GM06990 (cell line): ENCODE measurements around the gene TPST2.

Experiments used
- DNase-seq: peaks from one replicate; pipeline ENCODE4 v3.0.0-alpha.2; 2011; ENCODE audit not compliant: insufficient read length; ENCODE audit errors: extremely low read depth
- H3K27me3 ChIP-seq: replicated peaks from 2 replicates; pipeline ENCODE4 v1.6.0; 2011; ENCODE audit warnings: low read length; ENCODE audit not compliant: control insufficient read depth, insufficient read depth
- H3K36me3 ChIP-seq: 2 replicates; pipeline ENCODE4 v1.5.1; 2011; ENCODE audit warnings: low read length; ENCODE audit not compliant: control insufficient read depth, insufficient read depth
- H3K4me3 ChIP-seq: replicated peaks from 2 replicates; pipeline ENCODE4 v1.5.1; 2011; ENCODE audit warnings: low read depth, mild to moderate bottlenecking, control low read depth, low read length
- TF ChIP-seq, protein P1 (sequence below): IDR thresholded peaks from 2 replicates; pipeline ENCODE4 v1.5.1; 2011; ENCODE audit warnings: low read length, control low read depth, mild to moderate bottlenecking, inconsistent platforms; ENCODE audit not compliant: insufficient read depth, poor library complexity, severe bottlenecking

Gene TPST2

DNA sequence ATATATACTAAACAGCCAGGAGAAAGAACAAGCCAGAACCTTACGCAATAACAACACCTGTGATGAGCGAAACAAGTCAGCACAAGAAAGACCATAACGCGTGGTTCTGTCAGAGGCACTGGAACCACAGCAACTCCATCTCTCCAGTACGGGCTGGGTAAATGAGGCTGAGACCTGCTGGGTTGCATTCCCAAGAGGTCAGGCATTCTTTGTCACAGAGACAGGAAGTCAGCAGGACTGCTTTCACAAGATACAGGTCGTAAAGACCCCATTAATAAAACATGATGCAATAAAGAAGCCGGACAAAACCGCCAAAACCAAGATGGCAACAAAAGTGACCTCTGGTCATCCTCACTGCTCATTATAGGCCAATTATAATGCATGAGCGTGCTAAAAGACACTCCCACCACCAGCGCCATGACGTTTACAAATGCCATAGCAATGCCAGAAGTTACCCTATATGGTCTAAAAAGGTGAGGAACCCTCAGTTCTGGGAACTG is 21.7 kb downstream of the TPST2 start:
- TF ChIP-seq, protein P1, sequence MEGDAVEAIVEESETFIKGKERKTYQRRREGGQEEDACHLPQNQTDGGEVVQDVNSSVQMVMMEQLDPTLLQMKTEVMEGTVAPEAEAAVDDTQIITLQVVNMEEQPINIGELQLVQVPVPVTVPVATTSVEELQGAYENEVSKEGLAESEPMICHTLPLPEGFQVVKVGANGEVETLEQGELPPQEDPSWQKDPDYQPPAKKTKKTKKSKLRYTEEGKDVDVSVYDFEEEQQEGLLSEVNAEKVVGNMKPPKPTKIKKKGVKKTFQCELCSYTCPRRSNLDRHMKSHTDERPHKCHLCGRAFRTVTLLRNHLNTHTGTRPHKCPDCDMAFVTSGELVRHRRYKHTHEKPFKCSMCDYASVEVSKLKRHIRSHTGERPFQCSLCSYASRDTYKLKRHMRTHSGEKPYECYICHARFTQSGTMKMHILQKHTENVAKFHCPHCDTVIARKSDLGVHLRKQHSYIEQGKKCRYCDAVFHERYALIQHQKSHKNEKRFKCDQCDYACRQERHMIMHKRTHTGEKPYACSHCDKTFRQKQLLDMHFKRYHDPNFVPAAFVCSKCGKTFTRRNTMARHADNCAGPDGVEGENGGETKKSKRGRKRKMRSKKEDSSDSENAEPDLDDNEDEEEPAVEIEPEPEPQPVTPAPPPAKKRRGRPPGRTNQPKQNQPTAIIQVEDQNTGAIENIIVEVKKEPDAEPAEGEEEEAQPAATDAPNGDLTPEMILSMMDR = no peak
- Histone ChIP-seq H3K36me3 (peaks cover 5% of the 10 kb centered on the region), H3K27me3 (no peaks in the 10 kb centered on the region), H3K4me3 (no peak overlapping the region)
- no peak for DNase-seq

DNA sequence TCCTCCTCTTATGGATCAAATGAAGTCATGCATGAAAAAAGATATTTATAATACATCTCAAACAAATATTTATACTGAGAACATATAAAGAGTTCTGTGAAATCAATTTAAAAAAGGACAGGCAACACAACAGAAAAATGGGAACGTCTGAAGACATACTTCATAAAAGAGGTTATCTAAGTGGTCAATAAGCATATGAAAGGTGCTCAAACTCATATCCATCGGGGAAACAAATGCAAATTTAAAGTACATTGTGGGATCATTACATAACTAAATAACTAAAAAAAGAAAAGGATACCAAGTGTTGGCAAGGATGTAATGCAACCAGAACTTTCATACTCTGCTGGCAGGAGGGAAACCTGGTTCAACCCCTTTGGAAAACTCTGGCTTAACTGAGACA is 22.3 kb downstream of the TPST2 start:
- H3K36me3 ChIP-seq = peaks cover 5% of the 10 kb centered on the region
- no peak overlapping the region for H3K4me3 ChIP-seq
- no peaks in the 10 kb centered on the region for H3K27me3 ChIP-seq
- no peak for DNase-seq
- TF ChIP-seq, protein P1 = no peak

DNA sequence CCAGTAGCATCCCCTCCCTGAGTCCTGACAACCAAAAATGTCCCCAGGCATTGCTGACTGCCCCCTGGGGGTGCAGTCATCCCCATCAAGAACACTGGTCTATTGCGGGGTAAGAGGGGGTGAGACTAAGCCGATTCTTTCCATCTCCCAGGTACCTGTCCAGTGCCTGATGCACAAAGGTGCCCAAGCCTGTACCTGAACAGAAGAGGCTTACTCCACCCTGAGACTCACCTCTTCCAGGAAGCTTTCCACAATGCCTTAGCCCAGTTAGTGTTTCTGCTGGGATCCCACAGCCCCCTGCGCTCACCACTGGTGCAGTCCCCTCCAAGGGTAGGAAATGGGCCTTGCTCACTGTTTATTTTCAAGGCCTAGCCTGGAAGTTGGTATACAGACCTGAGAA is 22.9 kb downstream of the TPST2 start:
- peaks cover 5% of the 10 kb centered on the region for H3K36me3 ChIP-seq
- TF ChIP-seq, protein P1 = no peak
- H3K4me3 ChIP-seq = no peak overlapping the region
- no peaks in the 10 kb centered on the region for H3K27me3 ChIP-seq
- DNase-seq = no peak

DNA sequence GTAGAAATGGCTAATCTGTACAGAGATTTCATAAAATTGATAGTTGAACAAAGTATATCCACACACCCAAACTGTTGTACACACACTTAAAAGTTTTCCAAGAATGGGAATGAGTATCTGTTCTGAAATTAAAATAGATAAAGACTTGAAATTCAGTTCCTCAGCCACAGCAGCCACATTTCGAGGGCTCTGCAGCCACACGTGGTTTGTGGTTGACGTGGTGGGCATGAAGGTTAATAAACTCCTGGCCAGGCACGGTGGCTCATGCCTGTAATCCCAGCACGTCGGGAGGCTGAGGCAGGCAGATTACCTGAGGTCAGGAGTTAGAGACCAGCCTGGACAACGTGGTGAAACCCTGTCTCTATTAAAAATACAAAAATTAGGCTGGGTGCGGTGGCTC is 24.0 kb downstream of the TPST2 start:
- H3K4me3 ChIP-seq = no peak overlapping the region
- H3K36me3 ChIP-seq = peaks cover 5% of the 10 kb centered on the region
- H3K27me3 ChIP-seq = no peaks in the 10 kb centered on the region
- DNase-seq = no peak
- TF ChIP-seq, protein P1 = no peak

DNA sequence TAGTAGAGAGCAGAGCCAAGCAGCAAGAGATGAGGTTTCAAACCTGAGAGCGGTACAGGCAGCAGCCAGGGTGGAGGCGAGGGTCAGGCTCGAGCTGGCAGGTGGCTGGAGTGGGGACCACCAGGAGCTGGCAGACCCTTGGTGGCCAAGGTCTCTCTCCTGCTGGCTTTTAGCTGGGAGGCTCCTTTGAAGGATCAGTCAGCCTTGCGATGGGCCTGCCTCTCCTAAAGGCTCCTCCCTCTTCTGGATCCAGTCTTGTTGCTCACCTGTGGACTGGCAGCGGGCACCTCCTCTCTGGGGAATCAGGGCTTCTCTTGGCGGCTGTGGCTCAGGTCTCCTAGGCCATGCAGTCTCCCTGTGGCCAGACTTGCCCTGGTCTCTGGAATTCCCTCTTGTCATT is 24.8 kb downstream of the TPST2 start:
- TF ChIP-seq, protein P1 = no peak
- H3K36me3 ChIP-seq = peaks cover 5% of the 10 kb centered on the region
- no peaks in the 10 kb centered on the region for H3K27me3 ChIP-seq
- no peak for DNase-seq
- H3K4me3 ChIP-seq = no peak overlapping the region

DNA sequence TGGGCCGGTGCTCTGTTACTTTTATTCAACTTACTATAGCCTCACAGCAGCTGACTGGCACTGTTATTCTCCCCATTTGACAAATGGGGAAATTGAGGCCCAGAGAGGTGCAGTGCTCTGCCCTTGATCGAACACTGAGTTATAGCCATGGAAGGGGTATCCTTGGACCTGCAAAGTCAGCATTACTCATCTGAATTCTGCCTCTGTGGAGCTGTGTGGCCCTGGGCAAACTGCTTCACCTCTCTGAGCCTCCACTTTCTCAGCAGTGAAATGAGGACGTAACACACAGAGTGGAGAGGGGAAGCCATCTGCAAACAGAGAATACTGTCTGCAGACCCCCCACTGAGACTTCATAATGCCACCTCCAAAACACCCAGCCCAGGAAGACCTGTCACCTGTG is 25.3 kb downstream of the TPST2 start:
- peaks cover 5% of the 10 kb centered on the region for H3K36me3 ChIP-seq

More for the DNA sequence above, 25.3 kb downstream of the TPST2 start:
- Histone ChIP-seq H3K4me3 (no peak overlapping the region), H3K27me3 (no peaks in the 10 kb centered on the region)
- DNase-seq = no peak
- TF ChIP-seq, protein P1 = no peak
